A549 treated with AZD2906 at 1 μM for 4 hours (cell line): ENCODE results near the gene ASPRV1. TPM values are rescaled to one million over a fixed set of nuclear protein-coding genes. Genes with fewer than 3 reads are reported as not detected.

Experiments used
- total RNA-seq: library from RNA; stranded (reverse); fragments of 200-300 nt; extraction: Qiagen RNA extraction; gene quantifications from 5 replicates; pipeline ENCODE4 v1.2.3, GENCODE V29; 2022

The ASPRV1 gene
- total RNA-seq, result 0.20 to 0.38 TPM (median 0.25 TPM) in 5 replicates

DNA sequence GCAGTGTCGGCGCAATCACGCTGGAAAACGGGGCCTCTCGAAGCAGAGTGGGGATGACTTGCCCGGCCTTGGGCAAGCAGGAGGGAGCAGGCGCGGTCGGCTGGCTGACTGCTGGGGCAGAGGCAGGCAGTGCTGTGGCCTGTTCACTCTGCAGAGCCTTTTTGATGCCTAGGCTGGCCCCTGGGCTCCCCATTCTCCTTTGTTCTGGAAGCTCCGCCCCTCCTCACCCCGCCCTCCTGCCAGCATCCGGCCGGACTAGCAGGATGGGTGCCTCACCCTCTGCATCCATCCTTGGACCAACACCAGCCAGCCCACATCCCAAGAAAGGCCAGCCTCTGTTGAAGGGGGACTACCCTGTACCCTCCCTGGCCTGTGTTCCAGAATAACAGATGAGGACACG is at the start of gene ASPRV1:
ASPRV1 (minus strand) TSS at position 136 of the 400 bp plus-strand sequence. CDS start 195 bp downstream, outside the sequence.

DNA sequence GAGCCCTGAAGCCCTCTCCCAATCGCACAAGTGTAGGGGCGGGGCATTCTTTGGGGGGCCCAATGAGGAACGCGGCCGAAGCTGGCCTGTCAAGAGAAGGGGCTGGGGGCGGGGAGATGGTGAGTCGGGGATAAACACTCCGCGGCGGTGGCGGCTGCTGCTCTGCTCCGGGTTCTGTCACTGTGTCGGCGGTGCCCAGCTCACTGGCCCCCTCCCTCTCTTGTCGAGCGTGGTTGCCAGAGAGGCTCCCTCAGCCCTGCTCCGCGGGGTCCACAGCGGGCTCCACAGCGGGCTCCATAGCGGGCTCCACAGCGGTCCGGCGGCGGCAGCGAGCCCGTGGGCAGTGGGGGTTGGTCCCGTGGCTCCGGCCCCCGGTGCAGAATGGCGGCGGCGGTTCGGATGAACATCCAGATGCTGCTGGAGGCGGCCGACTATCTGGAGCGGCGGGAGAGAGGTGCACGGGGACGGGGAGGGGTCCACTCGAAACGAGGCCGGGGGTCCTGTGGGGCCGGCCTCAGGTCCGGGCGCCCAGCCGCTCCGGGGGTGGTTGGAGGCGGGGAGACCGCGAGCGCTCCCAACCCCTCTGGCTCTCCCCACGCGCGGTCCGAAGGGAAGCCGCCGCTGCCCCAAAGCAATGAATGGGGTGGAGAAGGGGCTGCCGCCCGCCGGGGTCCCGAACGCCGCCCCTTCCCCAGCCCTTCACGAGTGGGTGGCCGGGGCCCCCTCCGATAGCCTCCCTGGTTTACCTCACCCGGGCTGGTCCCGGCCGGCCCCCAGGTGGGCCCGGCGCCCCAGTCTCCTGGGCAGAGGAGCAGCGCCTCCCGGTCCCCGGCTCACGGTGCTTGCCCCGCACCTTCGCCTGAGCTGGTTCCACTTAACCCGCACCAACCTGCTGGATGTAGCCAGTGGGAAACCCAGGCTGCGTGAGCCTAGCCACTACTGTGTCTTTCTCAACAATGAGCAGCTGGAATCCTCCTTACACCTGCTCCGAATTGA is 46.2 kb downstream of the ASPRV1 start, which contains the start of gene MXD1:
MXD1 (plus strand) TSS at position 160 of the 996 bp plus-strand sequence; CDS start at position 382, 222 bp downstream.

Other genes with a start within 250 kb of the ASPRV1 start
- 321 to 400 TPM (median 345 TPM) in 5 replicates for gene ANXA4, start 219.5 kb downstream of the ASPRV1 start, total RNA-seq
- gene GMCL1, start 132.0 kb downstream of the ASPRV1 start, total RNA-seq, result 9.0 to 11.6 TPM (median 10.0 TPM) in 5 replicates
- 45.5 to 76.1 TPM (median 49.1 TPM) in 5 replicates for gene SNRNP27, start 67.7 kb downstream of the ASPRV1 start, total RNA-seq
- 2.1 to 2.9 TPM (median 2.2 TPM) in 5 replicates for gene MXD1, start 46.5 kb downstream of the ASPRV1 start, total RNA-seq
- gene PCBP1, start 125.8 kb upstream of the ASPRV1 start, total RNA-seq, result 371 to 434 TPM (median 410 TPM) in 5 replicates
- 6.6 to 8.9 TPM (median 7.4 TPM) in 5 replicates for gene C2orf42, start 229.4 kb upstream of the ASPRV1 start, total RNA-seq